HepG2 (cell line): Measurements from ENCODE around the gene KIAA2012. TPM values are rescaled to one million over a fixed set of nuclear protein-coding genes. Genes with fewer than 3 reads are reported as not detected.

Experiments
- PRMT3 ChIP-seq: sonication (generic); formaldehyde crosslinking; IDR thresholded peaks from 2 replicates; pipeline ENCODE4 v1.8.1; 2022; ENCODE audit warnings: low read depth, mild to moderate bottlenecking, moderate library complexity, missing genetic modification reagents, borderline replicate concordance
- STAT5B ChIP-seq: sonication (generic); formaldehyde crosslinking; IDR thresholded peaks from 2 replicates; pipeline ENCODE4 v1.4.0; 2020; ENCODE audit warnings: missing genetic modification reagents
- ZNF136 ChIP-seq: sonication (generic); formaldehyde crosslinking; IDR thresholded peaks from 2 replicates; pipeline ENCODE4 v1.8.1; 2022; ENCODE audit warnings: low read depth, mild to moderate bottlenecking, moderate library complexity, missing genetic modification reagents
- polyA plus RNA-seq, 8 experiments: library from polyadenylated mRNA; depleted of rRNA in 3 of 8; stranded (reverse) in 7 of 8; unstranded in 1 of 8; fragments of >200 nt; fragmentation: Illumina TruSeq in 4 of 8; extraction: Trizol in 4 of 8; gene quantifications; 2 replicates each; pipeline versions ENCODE4 v1.2.1 to v1.2.3, GENCODE V29; 2011 to 2016; ENCODE audit warnings: low read depth in 4 of 8, missing spikeins in 1 of 8, mixed read lengths in 1 of 8; ENCODE audit not compliant: insufficient read depth in 1 of 8
- total RNA-seq, 5 experiments: library from RNA; depleted of rRNA; stranded (reverse); fragments of >200 nt; fragmentation: Illumina TruSeq; extraction: Trizol; gene quantifications; 2 replicates each; pipeline ENCODE4 v1.2.3, GENCODE V29; 2016; ENCODE audit warnings: low read depth in 1 of 5
- TF ChIP-seq, protein P1 (sequence below): sonication (generic); formaldehyde crosslinking; IDR thresholded peaks from 2 replicates; pipeline ENCODE4 v1.4.0; 2020; ENCODE audit warnings: mild to moderate bottlenecking, missing genetic modification reagents
- TF ChIP-seq, protein P2 (sequence below): sonication (generic); formaldehyde crosslinking; IDR thresholded peaks from 2 replicates; pipeline ENCODE4 v1.4.0; 2020; ENCODE audit warnings: mild to moderate bottlenecking, missing genetic modification reagents
- TF ChIP-seq, protein P3 (sequence below): sonication (generic); formaldehyde crosslinking; IDR thresholded peaks from 2 replicates; pipeline ENCODE4 v1.8.0; 2022; ENCODE audit warnings: mild to moderate bottlenecking, missing genetic modification reagents

Gene KIAA2012
- total and polyA plus RNA-seq, 2 of the 13 experiments (the other 11 are each of a cell fraction or from before 2014, with no cell fraction given) = not detected

DNA sequence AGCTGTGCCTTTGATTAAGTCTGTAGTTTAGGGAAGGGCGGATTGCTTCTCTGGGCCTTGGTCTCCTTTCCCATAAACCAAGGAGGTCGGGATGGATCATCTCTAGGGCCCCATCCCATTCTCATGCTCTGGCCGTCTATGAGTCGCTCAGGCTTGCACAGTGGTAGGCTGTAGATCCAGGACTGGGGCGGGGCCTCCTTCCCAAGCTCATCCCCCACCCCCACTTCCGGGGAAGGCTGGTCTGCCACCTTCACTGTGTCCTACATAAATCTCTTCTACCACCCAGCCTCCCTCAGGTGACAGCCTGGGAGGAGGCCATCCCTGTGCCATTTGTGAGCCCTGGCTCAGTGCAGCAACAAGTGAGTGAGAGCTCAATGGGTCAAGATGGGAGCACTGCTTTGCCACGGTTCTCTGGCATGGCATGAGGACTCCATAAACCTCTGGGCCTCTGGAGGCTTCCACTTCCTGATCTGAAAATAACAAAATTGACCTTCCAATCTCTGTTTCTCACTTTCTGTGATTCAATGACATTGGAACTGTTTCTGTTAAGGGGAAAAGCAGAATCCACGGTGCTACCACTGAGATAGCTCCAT lies 96.9 kb downstream of the KIAA2012 start (continued):
- TF ChIP-seq, protein P1, sequence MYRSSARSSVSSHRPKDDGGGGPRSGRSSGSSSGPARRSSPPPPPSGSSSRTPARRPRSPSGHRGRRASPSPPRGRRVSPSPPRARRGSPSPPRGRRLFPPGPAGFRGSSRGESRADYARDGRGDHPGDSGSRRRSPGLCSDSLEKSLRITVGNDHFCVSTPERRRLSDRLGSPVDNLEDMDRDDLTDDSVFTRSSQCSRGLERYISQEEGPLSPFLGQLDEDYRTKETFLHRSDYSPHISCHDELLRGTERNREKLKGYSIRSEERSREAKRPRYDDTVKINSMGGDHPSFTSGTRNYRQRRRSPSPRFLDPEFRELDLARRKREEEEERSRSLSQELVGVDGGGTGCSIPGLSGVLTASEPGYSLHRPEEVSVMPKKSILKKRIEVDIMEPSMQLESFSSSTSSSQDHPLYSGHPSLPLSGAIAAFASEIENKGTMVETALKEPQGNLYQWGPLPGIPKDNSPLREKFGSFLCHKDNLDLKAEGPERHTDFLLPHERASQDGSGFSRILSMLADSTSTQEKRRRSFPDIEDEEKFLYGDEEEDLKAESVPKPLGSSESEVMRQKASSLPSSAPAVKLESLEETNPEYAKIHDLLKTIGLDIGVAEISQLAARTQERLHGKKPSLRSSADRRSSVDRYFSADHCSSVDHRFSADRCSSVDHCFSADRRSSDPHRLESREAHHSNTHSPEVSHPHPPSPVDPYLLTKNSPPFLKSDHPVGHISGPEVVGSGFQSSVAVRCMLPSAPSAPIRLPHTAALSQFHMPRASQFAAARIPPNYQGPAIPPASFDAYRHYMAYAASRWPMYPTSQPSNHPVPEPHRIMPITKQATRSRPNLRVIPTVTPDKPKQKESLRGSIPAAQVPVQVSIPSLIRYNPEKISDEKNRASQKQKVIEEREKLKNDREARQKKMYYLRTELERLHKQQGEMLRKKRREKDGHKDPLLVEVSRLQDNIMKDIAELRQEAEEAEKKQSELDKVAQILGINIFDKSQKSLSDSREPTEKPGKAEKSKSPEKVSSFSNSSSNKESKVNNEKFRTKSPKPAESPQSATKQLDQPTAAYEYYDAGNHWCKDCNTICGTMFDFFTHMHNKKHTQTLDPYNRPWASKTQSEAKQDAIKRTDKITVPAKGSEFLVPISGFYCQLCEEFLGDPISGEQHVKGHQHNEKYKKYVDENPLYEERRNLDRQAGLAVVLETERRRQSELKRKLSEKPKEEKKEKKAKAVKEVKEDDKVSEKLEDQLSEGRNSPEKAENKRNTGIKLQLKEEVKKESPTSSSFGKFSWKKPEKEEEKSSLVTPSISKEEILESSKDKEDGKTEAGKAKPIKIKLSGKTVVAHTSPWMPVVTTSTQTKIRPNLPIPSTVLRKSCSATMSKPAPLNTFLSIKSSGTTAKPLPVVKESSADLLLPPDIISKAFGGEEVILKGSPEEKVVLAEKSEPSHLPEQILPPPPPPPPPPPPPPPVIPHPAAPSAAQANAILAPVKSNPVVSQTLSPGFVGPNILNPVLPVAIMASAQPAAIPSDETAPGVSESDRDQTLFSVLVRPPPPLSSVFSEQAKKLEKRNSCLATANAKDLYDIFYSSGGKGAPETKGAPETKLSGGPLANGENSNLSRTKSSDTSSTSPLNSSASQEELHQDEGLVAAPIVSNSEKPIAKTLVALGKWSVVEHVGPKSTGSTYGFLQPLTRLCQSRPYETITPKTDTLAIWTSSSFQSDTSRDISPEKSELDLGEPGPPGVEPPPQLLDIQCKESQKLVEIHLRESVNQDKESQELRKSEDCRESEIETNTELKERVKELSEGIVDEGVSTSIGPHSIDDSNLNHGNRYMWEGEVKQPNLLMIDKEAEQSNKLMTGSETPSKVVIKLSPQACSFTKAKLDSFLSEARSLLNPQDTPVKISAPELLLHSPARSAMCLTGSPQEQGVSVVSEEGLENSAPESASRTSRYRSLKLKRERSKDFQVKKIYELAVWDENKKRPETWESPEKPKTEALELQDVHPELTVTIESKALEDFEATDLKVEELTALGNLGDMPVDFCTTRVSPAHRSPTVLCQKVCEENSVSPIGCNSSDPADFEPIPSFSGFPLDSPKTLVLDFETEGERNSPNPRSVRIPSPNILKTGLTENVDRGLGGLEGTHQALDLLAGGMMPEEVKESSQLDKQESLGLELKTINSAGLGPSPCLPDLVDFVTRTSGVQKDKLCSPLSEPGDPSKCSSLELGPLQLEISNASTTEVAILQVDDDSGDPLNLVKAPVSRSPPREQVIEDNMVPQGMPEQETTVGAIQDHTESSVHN (CRISPR knock-in tag) = no peak
- no peak for TF ChIP-seq PRMT3
- no peak for TF ChIP-seq STAT5B (CRISPR knock-in tag)
- no peak for TF ChIP-seq ZNF136
- TF ChIP-seq, protein P2, sequence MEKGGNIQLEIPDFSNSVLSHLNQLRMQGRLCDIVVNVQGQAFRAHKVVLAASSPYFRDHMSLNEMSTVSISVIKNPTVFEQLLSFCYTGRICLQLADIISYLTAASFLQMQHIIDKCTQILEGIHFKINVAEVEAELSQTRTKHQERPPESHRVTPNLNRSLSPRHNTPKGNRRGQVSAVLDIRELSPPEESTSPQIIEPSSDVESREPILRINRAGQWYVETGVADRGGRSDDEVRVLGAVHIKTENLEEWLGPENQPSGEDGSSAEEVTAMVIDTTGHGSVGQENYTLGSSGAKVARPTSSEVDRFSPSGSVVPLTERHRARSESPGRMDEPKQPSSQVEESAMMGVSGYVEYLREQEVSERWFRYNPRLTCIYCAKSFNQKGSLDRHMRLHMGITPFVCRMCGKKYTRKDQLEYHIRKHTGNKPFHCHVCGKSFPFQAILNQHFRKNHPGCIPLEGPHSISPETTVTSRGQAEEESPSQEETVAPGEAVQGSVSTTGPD (CRISPR knock-in tag) = no peak
- TF ChIP-seq, protein P3, sequence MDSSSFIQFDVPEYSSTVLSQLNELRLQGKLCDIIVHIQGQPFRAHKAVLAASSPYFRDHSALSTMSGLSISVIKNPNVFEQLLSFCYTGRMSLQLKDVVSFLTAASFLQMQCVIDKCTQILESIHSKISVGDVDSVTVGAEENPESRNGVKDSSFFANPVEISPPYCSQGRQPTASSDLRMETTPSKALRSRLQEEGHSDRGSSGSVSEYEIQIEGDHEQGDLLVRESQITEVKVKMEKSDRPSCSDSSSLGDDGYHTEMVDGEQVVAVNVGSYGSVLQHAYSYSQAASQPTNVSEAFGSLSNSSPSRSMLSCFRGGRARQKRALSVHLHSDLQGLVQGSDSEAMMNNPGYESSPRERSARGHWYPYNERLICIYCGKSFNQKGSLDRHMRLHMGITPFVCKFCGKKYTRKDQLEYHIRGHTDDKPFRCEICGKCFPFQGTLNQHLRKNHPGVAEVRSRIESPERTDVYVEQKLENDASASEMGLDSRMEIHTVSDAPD = no peak
